EL (cell line): ENCODE data around the gene FGF22.

Source experiments
- DNase-seq: peaks from one replicate; pipeline ENCODE4 v3.0.0-alpha.2; 2016

The FGF22 gene

GRCh38 chr19:681029-682019, 41.6 kb downstream of the FGF22 start:
- no peak for DNase-seq

GRCh38 chr19:682678-683320, 43.1 kb downstream of the FGF22 start:
- DNase-seq: no peak

GRCh38 chr19:685454-685931, 45.8 kb downstream of the FGF22 start:
- DNase-seq: no peak

GRCh38 chr19:686589-687297, 47.1 kb downstream of the FGF22 start:
- DNase-seq: no peak

GRCh38 chr19:687569-688166, 48.0 kb downstream of the FGF22 start:
- no peak for DNase-seq

GRCh38 chr19:688214-688613, 48.5 kb downstream of the FGF22 start:
- DNase-seq: no peak

- no peak for DNase-seq
Measured at GRCh38 chr19:688992-689391, 49.3 kb downstream of the FGF22 start.

GRCh38 chr19:690203-690602, 50.5 kb downstream of the FGF22 start:
- no peak for DNase-seq
